MG63 (cell line): ENCODE results near the gene INAVA. TPM values are rescaled to one million over a fixed set of nuclear protein-coding genes. Genes with fewer than 3 reads are reported as not detected.
"Not testable (repeated sequence)": the region's sequence is repeated elsewhere in the genome, so short reads cannot be mapped to it uniquely, and the experiment has no call there.

Experiments used
- DNase-seq: peaks from one replicate; pipeline ENCODE4 v3.0.0-alpha.2; 2020
- H3K27me3 ChIP-seq: fragments of 250-450 bp; sonication (Bioruptor Pico); 2 replicates; pipeline ENCODE4 v1.5.1; 2020; ENCODE audit warnings: mild to moderate bottlenecking, moderate library complexity
- H3K36me3 ChIP-seq: fragments of 250-450 bp; sonication (Bioruptor Pico); 2 replicates; pipeline ENCODE4 v1.5.1; 2020; ENCODE audit warnings: mild to moderate bottlenecking, moderate library complexity
- H3K4me3 ChIP-seq: fragments of 250-450 bp; sonication (Bioruptor Pico); 2 replicates; pipeline ENCODE4 v1.5.1; 2020; ENCODE audit warnings: mild to moderate bottlenecking, moderate library complexity
- H3K9me3 ChIP-seq: fragments of 250-450 bp; sonication (Bioruptor Pico); 2 replicates; pipeline ENCODE4 v1.5.1; 2020; ENCODE audit warnings: mild to moderate bottlenecking, moderate library complexity
- total RNA-seq: library from RNA; depleted of rRNA; stranded (reverse); fragments of >200 nt; shearing (Covaris generic); gene quantifications from 2 replicates; pipeline ENCODE4 v1.2.3, GENCODE V29; 2014; ENCODE audit warnings: low replicate concordance; rRNA removed

INAVA gene
- total RNA-seq, 1 experiment from 2014 or later: not detected

- not testable (repeated sequence) for H3K4me3 ChIP-seq, H3K36me3 ChIP-seq, H3K27me3 ChIP-seq, DNase-seq, H3K9me3 ChIP-seq
Observed at GRCh38 chr1:200962151-200962550, 67.5 kb downstream of the INAVA start.

- Histone ChIP-seq H3K4me3 (no peak overlapping the region), H3K27me3 (no peaks in the 10 kb centered on the region), H3K36me3 (no peaks in the 10 kb centered on the region), H3K9me3 (no peaks in the 10 kb centered on the region)
- DNase-seq: no peak
Observed at GRCh38 chr1:200962631-200963030, 67.9 kb downstream of the INAVA start.

DNA sequence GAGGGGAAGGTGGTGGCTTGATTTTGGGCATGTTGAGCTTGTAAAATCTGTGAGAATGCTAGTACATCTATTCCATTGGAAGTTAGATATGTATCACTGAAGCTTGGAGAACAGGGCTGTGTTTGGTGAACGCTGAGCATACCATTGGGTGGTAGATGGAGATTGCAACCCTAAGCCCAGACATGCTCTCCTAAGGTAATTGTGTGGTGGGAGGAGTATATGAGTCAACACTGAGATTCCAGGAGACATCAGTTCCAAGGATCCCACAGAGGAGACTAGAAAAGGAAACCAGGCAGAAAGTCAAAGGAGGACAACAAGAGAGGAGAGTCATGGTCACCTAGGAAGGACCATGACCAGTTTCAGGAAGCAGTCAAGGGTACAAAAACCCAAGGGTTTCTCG is 68.4 kb downstream of the INAVA start:
- Histone ChIP-seq H3K36me3 (no peaks in the 10 kb centered on the region), H3K4me3 (no peak overlapping the region), H3K27me3 (no peaks in the 10 kb centered on the region), H3K9me3 (no peaks in the 10 kb centered on the region)
- no peak for DNase-seq

- H3K27me3 ChIP-seq, H3K9me3 ChIP-seq, DNase-seq, H3K36me3 ChIP-seq, H3K4me3 ChIP-seq: not testable (repeated sequence)
Observed at GRCh38 chr1:200963888-200964287, 69.2 kb downstream of the INAVA start.

Other genes starting within 250 kb of the INAVA start
- 13.7 and 18.7 TPM in 2 replicates for gene DDX59, start 225.0 kb upstream of the INAVA start, total RNA-seq
- gene CAMSAP2, start 156.0 kb upstream of the INAVA start, total RNA-seq: 24.3 and 33.6 TPM in 2 replicates
- not detected in 2 replicates for gene GPR25, start 21.9 kb upstream of the INAVA start, total RNA-seq
- 0.33 and 0.42 TPM in 2 replicates for gene KIF21B, start 128.8 kb downstream of the INAVA start, total RNA-seq
- gene CACNA1S, start 217.5 kb downstream of the INAVA start, total RNA-seq: not detected in 2 replicates
- gene ASCL5, start 232.3 kb downstream of the INAVA start, total RNA-seq: not detected in 2 replicates